SIG-M5 treated with dmso at 0.1 percent for 504 hours (cell line): ENCODE results near the gene KCNMA1.
"Not testable (repeated sequence)": the region's sequence is repeated elsewhere in the genome, so short reads cannot be mapped to it uniquely, and the experiment has no call there.

Experiments
- DNase-seq: peaks from one replicate; lab custom pipeline; 2025; ENCODE audit not compliant: unreplicated experiment; lab: John Stamatoyannopoulos, UW

KCNMA1 gene

DNA sequence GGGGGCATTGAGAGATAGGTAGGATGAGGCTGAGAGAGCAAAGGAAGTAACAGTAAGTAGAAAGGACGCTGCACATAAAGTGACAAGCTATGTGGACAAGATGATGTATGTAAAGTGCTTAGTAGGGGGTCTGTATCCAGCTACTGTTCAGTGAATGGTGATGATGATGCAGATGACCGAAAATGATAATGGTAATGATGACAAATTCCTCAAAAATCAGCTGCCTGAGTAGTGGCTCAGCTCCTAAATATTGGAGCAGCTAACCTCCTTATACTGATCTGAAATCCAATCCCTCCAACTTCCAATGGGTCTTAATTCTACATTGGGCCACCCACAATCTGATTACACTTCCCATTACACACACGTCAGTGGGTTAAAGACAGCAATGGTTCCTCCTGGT is 27.1 kb upstream of the KCNMA1 start:
- no peak for DNase-seq

DNA sequence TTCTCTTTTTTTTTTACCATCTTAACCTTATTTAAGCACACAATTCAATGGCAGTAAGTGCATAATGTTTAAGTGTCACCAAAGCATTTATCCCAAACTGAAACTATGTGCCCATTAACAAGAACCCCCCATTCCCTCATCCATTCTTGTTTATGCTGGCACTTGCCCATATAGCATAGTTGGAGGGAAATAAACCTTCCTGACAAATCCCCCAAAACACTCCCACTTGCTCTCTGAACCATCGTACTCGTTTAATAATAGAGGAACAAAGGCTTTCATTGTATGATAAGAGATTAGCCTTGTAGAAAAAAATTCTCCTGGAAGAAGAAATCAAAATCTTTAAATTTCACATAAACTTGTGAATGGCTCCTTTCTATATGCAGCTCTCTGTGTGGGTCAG is 26.4 kb upstream of the KCNMA1 start:
- DNase-seq = no peak

GRCh38 chr10:77661674-77662073 is 24.1 kb upstream of the KCNMA1 start:
- no peak for DNase-seq

DNA sequence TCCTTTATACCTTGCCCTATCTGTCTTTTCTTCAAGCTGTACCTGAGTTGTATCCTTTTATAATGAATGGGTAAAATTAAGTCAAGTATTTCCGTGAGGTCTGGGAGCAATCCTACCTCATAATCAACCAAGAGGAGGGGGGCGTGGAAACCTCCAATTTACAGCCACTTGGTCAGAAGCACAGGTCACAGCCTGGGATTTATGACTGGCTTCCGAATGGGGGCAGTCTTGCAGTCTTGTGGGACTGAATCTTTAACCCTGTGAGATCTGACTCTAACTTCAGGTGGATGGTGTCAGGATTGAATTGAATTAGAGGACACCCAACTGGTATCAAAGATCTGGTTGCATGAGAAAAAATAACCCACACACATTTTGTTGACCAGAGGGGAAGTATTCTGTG is 23.5 kb upstream of the KCNMA1 start:
- no peak for DNase-seq

DNA sequence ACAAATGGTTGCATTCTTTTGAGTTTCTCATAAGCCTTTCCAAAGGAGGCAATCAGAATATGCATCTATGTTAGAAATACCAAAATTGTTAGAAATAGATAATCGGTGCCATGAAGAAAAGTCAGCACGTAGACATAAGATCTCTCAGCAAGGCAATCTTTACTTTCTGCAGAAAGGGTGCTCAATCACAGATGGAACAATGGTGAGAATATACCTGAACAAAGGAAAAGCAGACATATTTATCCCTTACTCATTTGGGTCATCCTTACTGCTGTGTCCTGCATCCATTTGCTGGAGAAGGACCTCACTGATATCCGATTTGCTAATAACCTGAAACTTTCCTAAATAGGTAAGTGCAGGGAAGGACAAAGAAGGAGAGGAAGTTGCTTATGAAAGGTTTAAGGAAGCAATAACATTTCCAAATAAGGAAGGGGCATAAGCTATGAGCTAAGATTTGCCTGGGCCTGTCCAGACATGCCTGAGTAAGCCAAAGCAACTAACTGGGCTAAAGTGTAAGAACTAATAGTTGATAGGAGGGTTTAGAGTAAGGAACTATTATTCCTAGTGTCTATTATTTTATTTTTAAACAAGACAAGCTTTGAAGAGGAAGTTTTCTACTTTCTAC is 21.6 kb upstream of the KCNMA1 start:
- DNase-seq = not testable (repeated sequence)

GRCh38 chr10:77653210-77653609 is 15.6 kb upstream of the KCNMA1 start:
- no peak for DNase-seq

DNA sequence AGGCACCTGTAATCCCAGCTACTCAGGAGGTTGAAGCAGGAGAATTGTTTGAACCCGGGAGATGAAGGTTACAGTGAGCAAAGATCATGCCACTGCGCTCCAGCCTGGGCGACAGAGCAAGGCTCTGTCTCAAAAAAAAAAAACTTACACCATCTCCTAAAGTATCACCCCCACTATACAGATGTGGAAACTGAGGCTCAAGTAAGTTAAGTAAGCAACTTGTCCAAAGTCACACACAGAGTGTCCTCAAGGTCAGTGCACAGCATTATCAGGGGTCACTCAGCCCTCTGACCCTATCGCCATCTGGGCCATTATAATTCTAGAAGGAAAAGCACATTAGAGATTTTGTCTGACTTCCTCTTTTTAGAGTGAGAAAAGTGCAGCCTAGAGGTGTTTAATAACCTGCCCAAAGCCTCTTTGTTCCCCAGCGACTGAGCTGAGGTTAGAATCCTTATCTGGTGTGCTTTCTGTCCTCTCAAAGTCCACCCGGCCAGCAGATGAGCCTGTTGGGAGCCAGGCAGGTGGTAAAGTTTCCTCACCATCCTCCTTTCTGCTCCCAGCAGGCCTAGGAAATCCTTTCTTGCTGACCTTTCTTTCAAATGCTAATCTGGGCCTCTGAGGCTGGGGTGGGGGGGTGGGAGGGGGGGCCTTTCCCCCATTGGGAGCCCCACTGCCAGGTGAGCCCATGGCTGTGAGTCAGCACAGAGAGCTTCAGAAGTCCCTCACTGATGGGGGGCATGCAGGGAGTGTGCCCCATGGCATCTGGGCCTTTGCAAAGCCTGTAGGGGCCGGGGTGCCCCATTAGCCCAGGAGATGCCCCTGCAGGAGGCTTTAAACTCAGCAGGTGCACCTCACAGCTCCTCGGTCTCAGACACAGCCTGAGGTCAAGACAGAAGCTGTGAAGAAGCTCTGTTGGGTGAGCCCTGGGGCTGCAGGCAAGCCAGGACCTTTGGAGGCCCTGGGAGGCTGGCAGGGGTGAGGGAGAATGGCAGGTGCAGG is 12.0 kb upstream of the KCNMA1 start:
- no peak for DNase-seq

DNA sequence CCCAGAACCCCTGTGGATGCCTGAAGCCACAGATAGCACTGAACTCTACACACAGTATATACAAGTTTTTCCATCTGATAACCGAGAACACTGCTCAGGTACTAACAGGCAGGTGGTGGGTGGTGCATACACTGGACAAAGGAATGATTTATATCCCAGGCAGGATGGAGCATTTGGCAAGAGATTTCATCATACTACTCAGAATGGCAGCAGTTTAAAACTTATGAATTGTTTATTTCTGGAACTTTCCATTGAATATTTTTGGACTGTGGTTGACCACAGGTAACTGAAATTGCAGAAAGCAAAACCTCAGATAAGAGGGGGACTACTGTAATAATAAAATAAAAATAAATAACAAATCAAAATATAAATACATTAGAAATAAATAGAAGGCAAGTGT is 10.9 kb upstream of the KCNMA1 start:
- no peak for DNase-seq

DNA sequence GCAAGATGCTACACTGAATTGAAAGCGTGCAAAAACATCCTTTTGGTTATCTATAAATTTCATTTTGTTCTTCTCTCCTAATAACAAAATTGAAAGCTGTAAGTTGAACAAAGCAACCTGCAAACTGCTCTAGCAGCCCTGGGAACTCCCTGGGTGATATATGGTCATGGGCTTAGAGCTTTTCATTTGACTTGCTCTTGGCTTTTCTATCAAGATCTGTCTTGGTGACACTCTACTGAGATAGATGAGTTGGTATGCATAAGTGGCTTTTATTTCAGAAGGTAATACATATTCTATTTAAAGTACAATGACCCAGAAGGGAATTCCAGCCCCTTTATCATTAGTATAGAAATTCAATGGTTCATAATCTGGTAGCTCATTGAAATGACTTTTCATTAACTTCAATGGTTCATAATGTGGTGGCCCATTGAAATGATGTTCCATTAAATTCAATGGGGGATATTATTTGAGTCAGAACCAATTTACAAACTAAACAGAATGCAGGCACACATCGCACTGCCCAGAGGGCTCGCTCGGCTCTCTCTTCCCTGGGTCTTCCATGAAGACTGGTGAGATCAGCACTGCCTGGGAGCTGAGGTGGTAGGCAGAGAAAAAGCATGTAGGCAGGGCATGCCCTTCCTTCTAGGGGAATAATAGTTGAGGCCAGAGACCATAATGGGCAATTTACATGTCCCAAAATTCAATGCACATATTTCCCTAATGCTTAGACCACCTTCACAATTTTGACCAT is 10.1 kb upstream of the KCNMA1 start:
- DNase-seq = no peak

DNA sequence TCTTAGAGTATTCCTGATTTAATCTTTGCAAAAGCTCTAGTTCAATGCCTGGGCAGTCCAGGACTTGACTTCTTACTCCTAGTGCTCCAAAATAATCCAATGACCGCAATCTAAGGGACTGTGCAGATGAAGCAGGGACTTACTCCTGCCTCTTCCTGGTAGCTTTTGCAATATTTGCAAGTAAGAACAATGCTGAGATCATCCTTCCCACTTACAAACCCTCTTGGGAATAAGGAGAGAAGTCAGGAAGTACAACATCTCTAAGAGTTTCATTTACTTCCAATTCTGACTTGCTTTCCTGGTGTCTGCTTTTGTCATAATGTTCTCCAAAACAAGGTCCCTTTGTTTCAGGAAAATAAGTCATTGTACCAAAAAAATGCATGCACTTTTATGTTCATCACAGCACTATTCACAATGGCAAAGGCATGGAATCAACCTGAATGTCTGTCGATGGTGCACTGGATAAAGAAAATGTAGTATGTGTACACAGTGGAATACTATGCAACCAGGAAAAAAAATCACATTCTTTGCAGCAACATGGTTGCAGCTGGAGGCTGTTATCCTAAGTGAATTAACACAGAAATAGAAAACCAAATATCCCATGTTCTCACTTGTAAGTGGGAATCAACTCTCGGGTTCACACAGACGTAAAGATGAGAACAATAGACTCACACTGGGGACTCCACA is 7.1 kb upstream of the KCNMA1 start:
- DNase-seq = no peak

GRCh38 chr10:77643795-77644468 is 6.3 kb upstream of the KCNMA1 start:
- DNase-seq = peak; percentile 49

- DNase-seq = peak; percentile 55
Observed at GRCh38 chr10:77641788-77642397, 4.3 kb upstream of the KCNMA1 start.

GRCh38 chr10:77641344-77641743 is 3.7 kb upstream of the KCNMA1 start:
- no peak for DNase-seq

DNA sequence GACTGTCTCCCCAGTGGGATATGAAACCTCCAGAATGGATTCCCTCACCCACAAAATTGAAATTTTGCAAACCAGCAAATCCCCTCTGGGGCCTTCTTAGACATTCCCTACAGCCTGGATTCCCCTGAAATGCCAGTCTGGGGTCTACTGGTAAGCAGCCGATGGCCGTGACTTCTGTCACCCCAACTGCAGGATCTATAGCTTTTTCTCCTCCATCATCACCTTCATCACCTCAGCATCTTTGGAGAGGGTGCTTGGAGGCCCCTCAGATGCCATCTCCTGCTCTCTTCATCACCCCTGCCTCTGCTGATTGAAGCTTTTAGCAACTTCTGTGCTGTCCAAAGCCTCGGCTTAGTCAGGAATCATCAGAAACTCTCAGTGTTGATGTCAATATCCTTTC is 2.6 kb upstream of the KCNMA1 start:
- DNase-seq = no peak

DNA sequence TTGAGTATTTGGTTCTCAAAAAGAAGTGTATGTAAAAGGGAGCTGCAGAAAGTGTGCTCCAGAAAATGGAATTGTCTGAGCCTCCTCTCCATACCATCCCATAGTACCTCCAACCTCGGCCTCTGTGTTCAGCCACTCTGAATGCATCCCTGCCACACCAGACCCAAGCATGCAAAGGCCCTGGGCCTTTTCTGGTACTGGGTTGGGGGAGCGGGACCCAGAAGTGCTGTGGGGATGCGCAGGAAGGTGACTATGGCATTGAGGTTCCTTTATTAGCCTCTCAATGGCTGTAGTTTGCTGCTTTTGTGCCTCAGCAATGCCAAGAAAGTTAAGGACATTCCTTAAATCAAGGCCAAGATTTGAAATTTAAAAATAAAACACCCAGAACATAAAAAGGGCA is 2.1 kb upstream of the KCNMA1 start:
- no peak for DNase-seq

GRCh38 chr10:77638321-77639101 is 903 bp upstream of the KCNMA1 start:
- DNase-seq = no peak

GRCh38 chr10:77636967-77637531 is 559 bp downstream of the KCNMA1 start:
- no peak for DNase-seq

- no peak for DNase-seq
Observed at GRCh38 chr10:77636282-77636966, 1.2 kb downstream of the KCNMA1 start.
